HL-60/S4 treated with retinoic acid at 250 ng/mL for 4 days and 3 days (cell line): ENCODE data around the gene TUBB6.

Experiments
- in situ Hi-C: fragments of 300-500 bp; cut with MboI; formaldehyde crosslinking; loops from 2 replicates; pipeline ENCODE4 v1.7.0; 2022; ENCODE audit warnings: low sequenced_read_pairs

The TUBB6 gene

GRCh38 chr18:12290086-12290485 is 18.0 kb upstream of the TUBB6 start:
- in situ Hi-C loops = no loop called here

DNA sequence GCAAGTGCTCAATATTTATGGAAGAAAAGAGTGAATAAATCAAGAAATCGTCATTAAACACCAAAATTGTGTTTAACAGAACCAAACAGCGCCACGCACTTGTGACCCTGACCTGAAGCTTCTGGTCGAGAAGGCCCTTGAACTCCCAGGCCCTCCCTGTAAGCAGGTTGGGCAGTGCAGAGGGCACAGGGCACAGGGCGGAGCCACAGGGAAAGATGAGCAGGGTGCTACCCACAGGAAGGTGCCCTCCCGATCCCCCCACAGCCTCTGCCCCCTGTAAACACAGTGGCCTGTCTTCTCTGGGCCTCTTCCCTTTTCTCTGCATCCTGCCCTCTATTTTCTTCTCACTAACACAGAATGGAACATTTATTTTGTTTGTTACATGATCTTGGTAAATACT is 16.9 kb upstream of the TUBB6 start:
- in situ Hi-C loops = no loop called here

DNA sequence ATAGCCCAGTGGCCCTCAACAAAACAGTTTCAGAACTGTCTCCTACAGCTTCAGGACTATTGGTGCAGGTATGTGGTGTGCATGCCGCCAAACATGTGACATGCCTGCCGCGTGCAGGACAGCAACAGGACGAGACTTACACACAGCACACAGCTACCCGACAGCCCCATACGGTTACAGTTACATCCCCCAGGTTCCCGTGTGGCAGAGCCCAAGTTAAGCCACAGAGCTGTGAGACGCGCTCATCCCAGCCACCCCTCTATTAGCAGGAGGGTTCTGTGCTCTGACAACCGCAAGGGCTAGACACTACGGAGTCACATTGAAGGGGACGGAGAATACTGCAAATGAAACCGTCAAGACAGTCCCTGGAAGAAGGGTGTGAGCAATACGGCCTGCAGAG is 16.4 kb upstream of the TUBB6 start:
- in situ Hi-C loops = no loop called here

GRCh38 chr18:12293831-12294230 is 14.2 kb upstream of the TUBB6 start:
- in situ Hi-C loops = no loop called here

GRCh38 chr18:12295389-12296086 is 12.5 kb upstream of the TUBB6 start:
- in situ Hi-C loops = no loop called here

DNA sequence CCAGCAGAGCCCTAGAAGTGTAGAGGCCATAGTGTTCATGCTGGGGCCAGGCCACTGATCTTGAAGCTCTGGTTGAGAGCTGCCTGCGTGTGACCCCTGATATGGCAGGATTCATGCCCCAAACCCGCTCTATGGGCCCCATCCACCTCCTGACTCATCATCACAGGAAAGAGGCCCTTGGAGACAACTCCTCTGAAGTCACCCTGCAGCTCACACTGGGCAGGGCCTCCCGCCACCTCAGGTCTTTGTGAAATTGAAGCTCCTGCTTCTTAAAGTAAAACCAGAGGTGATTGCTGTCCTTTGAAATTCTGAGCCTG is 12.0 kb upstream of the TUBB6 start:
- in situ Hi-C loops = no loop called here

DNA sequence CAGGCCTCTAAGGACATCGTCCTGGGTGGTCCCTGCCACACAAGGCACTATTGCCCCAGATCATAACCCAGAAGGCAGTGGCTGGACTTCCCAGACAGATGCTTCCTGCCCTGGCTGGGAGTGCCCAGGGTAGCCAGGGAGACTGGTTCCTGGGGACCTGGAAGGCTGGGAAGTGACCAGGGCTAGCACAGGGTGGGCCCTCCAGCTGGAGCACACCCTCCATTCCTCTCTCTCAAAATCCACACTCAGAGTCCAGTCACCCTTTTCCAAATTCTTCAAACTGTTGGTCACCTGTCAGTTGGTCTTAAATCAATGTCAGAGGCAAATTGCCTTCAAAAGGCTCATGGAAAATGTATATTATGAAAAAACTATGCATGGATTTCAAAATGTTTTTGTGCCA is 11.6 kb upstream of the TUBB6 start:
- in situ Hi-C loops = no loop called here

- in situ Hi-C loops = no loop called here
Measured at GRCh38 chr18:12299862-12300261, 8.2 kb upstream of the TUBB6 start.

GRCh38 chr18:12301263-12302005 is 6.6 kb upstream of the TUBB6 start:
- in situ Hi-C loops = no loop called here

DNA sequence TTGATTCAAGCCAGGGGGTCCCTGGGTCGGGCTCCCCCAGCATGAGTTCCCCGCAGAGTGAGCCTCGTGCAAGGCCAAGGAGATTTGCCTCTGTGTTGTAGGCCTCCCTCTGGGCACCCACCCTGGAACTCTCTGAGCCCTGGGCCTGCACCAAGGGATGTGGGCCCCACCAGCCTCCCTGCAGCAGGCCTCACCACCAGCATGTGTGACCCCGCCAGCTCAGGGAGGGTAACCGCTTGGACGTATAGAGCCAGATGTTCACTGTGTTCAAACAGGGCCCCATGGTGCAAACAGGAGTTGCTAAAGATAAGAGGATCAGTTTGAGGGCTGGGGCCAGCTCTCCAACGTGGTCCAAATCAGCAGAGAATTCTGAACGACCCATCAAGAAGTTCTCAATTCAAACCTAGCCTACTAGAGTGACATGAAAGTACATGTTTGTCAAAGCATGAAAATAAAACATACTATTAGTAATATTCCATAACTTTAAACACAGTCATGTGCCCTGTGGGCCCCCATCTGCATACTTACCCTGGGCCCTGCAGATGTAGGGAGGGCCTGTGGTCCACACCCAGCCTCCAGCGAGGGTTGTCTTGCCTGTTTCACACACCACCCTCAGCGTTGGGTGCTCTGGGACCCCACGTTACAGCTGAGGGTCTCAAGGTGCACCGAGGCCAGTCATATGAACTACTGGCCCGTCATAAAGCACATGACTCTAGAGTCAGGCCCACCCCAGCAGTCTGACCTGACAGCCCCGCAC is 5.5 kb upstream of the TUBB6 start:
- in situ Hi-C loops = no loop called here

DNA sequence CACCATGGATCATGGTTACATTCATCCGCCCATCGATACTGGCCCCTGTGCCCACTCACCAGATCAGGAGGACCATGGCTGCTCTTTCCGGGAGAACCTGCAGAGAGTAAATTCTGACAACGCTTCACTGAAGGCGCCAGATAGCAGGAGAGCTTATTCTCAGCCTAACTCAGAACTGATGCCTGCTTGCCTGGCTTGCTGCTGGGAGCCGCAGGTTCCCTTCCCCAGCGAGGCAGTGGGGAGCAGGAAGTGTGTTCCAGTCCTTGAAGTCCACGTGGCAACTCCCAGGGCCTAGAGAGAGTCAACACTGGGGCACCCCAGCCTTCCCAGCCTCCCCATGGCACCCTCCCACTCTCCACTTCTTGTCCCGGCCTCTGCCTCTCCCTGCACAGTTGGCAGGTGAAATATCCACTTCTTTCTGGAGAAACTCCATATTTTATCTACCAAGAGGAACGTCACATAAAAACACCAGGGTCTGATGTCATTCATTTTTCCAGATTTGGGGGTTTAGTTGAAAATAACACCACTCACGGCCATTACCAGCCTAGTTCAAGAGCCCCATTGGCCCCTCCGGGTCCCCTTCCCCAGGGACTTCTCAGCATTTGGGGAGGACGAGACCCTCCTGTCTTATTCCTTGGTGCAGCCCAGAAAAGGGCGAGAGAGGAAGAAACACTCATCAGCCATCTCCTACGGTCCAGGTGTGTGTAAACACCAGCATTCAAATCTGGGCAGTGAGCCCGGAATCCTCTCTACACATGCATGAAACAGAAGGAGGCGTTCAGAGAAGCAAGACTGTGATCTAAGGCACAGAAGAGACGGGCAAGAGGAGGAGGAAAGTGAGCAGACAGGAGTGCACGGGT is 3.5 kb upstream of the TUBB6 start:
- in situ Hi-C loops = no loop called here

GRCh38 chr18:12305211-12305610 is 2.8 kb upstream of the TUBB6 start:
- in situ Hi-C loops = no loop called here

- in situ Hi-C loops = no loop called here
Measured at GRCh38 chr18:12305930-12306629, 2.0 kb upstream of the TUBB6 start.

GRCh38 chr18:12306752-12307700 is 1.0 kb upstream of the TUBB6 start:
- in situ Hi-C loops = no loop called here

DNA sequence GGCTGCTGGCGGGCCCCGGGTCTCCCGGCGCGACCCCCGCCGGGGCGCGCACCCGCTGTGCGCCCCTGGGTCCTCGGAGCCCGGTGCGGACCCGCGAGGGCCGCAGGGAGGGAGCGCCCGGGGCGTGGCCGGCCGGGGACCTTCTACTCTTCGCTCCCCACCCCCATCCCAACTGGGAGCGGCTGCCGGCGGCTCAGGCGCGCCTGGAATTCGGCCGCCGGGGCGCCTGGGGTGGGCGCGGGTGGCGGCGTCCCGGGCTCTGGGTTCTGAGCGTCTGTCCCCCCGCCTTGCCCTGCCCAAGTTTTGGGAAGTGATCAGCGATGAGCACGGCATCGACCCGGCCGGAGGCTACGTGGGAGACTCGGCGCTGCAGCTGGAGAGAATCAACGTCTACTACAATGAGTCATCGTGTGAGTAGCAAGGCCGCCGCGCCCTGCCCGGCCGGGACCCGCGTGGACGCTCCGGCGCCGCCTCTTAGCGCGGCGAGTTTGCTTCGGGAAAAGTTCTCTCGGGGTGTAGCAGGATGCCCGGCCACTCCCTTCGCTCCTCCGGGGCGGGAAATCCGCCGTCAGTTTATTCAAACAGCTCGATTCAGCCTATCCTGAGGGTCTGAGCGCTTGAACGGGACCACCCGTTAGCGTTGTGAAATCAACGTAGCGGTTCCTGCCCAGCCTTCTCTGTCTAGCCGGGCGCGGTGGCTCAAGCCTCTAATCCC is 502 bp downstream of the TUBB6 start:
- in situ Hi-C loops = no loop called here

DNA sequence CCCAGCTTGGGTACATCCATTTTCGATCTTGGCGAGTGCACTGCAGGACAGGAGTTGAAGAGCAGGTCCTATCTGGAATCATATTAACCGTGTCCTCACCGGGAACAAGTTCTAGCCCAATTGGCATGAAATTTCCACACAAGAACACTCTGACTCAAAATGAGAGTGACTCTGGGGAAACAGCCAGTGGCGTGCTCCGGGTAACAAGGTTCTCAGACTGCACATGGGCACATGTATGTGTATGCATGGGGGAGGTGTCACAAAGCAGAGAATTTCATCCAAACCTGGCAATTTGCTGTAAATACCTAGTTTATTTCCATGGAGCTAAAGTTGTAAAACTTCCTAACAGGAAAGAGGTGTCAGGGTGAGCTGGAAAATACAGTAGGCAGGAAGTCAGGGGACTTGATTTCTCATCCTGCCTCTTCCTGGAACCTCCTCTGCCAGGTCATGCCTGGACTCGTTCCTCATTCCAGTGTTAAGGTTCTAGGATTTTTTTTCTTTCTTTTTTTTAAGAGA is 1.7 kb downstream of the TUBB6 start:
- in situ Hi-C loops = no loop called here

- in situ Hi-C loops = no loop called here
Measured at GRCh38 chr18:12310762-12311161, 2.7 kb downstream of the TUBB6 start.

- in situ Hi-C loops = no loop called here
Measured at GRCh38 chr18:12312976-12313375, 4.9 kb downstream of the TUBB6 start.
